GM18499 (cell line): Measurements from ENCODE around the gene CFAP45.

Source experiments
- ATAC-seq: cut with Tn5 transposase; IDR thresholded peaks from one replicate; pipeline ENCODE4 v1.9.1; 2021; ENCODE audit warnings: moderate number of reproducible peaks; ENCODE audit not compliant: insufficient read depth, unreplicated experiment

CFAP45 gene

GRCh38 chr1:159859767-159860322 lies 40.1 kb downstream of the CFAP45 start:
- ATAC-seq, result no peak

GRCh38 chr1:159857889-159858288 lies 42.1 kb downstream of the CFAP45 start:
- no peak for ATAC-seq

DNA sequence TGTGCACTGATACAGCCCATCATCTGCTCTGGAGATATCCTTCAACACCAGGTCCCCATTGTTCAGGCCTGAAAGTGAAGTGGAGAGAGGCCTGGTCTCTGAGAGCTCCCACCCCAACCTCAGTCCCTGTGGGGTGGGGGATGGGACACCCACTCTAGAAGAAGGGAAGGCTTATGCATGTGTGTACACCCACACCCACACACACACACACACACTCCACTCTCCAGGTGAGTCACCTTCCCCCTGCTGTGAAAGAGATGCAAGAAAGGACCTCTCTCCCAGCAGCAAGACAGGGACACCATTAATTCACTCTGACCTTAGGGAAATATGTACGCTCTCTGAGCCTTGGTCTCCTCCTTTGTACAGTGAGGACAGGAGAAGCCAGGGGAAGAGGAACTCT lies 43.4 kb downstream of the CFAP45 start:
- ATAC-seq, result no peak

GRCh38 chr1:159855709-159856108 lies 44.3 kb downstream of the CFAP45 start:
- no peak for ATAC-seq

DNA sequence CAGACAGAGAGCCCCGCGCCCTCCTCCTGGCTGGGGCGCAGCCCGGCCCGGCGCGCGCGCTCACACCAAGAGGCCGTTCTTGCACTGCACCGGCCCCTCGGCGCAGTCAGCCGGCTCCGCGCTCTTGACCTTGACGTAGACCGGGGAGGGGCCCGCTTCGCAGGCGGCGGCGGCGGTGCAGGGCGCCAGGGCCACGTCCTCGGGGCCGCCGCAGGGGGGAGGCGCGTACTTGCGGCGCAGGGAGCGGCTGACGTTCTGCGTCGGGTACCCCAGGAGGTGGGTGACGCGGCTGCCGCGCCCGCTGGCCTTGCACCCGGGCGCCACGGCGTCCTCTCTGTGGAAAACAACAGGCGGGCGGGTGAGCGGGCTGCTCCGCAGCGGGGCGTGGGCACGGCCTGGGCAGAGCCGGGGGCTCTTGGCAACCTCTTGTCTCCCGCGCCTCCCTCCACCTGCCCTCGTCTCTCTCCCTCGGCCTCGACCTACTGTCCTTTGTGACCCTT lies 45.2 kb downstream of the CFAP45 start:
- ATAC-seq, result peak; percentile 59

DNA sequence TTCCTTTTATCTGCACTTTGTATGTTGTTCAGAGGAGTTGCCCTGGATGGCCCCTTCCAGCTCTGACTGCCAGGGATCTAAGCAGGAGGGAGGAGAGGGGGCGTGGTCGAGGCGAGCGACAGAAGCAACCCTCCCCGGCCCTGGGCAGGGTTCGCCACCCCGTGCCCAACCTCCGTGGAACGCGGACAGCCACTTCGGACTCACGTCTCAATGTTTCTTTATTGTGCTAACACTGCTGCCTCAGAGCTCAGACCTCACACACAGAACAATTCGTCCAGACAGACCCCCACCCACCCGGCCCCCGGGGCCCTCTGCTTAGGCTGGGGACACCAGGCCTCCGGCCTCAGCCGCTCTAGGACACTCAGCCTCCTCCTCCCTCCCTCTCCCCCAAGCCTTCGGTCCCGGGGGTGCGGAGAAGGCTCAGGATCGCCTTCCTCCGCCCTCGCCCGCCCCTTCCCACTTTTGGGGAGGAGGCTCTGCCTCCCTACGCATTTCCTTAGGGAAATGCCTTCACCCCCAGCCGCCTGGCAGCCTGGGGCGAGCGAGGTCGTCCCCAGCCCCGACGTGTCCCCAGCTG lies 45.8 kb downstream of the CFAP45 start:
- no peak for ATAC-seq

GRCh38 chr1:159853417-159854115 lies 46.4 kb downstream of the CFAP45 start:
- no peak for ATAC-seq

DNA sequence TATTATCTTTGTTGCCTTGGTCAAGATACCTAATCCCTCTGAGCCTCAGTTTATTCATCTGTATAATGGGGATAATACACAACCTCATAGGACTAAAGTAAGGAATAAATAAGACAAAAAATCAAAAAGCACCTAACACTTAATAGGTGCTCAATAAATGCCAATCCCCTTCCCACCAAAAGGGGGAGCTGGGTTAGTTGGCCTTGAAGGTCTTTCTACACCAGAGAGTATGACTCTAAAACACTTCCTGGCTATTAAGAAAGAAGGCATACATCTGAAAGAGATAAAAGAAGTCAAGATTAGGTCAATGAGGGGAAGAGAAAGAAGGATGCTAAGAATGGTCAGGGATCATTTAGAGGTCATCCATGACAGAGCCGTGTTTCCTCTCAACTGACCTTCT lies 48.6 kb downstream of the CFAP45 start:
- no peak for ATAC-seq

GRCh38 chr1:159849626-159850366 lies 50.2 kb downstream of the CFAP45 start:
- no peak for ATAC-seq

GRCh38 chr1:159848326-159848725 lies 51.6 kb downstream of the CFAP45 start:
- ATAC-seq, result no peak

GRCh38 chr1:159847231-159847630 lies 52.7 kb downstream of the CFAP45 start:
- no peak for ATAC-seq

- ATAC-seq, result no peak
Observed at GRCh38 chr1:159845751-159846629, 54.0 kb downstream of the CFAP45 start.

DNA sequence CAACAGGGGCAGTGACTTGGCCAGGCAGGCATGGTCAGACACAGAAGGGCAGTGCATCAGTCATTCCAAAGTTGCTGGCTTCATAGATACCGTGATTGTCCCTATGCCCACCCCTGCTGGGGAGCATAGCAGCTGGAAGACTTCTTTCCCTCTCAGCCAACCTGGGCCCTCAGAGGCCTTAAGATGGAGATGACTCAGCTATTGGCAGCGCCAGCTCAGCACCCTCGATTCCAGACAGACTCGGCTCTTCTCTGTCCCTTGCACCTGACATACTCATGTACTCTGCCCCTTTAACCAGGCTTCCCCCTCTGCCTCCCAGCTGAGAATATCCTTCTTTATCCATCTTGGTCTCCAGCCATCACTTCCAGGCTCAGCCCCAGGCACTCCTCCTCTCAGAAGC lies 56.5 kb downstream of the CFAP45 start:
- ATAC-seq, result no peak

GRCh38 chr1:159841749-159842148 lies 58.2 kb downstream of the CFAP45 start:
- ATAC-seq, result no peak

- peak; percentile 43 for ATAC-seq
Observed at GRCh38 chr1:159839116-159839849, 60.7 kb downstream of the CFAP45 start.

- peak; percentile 35 for ATAC-seq
Observed at GRCh38 chr1:159838715-159839114, 61.2 kb downstream of the CFAP45 start.

- ATAC-seq, result no peak
Observed at GRCh38 chr1:159835862-159836525, 64.0 kb downstream of the CFAP45 start.

DNA sequence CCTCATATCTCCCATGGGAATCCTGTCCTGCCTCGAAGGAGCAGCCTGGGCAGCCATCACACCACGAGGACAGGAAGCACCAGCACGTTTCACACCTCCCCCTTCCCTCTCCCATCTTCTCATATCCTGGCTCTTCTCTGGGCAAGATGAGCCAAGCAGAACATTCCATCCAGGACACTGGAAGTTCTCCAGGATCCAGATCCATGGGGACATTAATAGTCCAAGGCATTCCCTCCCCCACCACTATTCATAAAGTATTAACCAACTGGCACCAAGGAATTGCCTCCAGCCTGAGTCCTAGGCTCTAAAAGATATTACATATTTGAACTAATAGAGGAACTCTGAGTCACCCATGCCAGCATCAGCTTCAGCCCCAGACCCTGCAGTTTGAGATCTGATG lies 64.6 kb downstream of the CFAP45 start:
- ATAC-seq, result no peak

- ATAC-seq, result no peak
Observed at GRCh38 chr1:159832309-159832708, 67.7 kb downstream of the CFAP45 start.
